Activated CD8-positive, alpha-beta memory T cell treated with anti-CD3 and anti-CD28 coated beads for 36 hours (primary cell): Measurements from ENCODE around the gene MYO18B. TPM values are rescaled to one million over a fixed set of nuclear protein-coding genes. Genes with fewer than 3 reads are reported as not detected.

ENCODE experiments used
- CTCF ChIA-PET: fragments of 350-600 bp; sonication (Branson Sonifier 250); formaldehyde crosslinking; loops from one replicate; lab custom pipeline; 2021; ENCODE audit warnings: antibody characterized with exemption; lab: Charles Lee
- POLR2A ChIA-PET: fragments of 350-600 bp; sonication (Branson Sonifier 250); formaldehyde crosslinking; loops from one replicate; lab custom pipeline; 2021; ENCODE audit warnings: antibody characterized with exemption; lab: Charles Lee
- total RNA-seq, 2 experiments: library from RNA; stranded (reverse); gene quantifications; one replicate each; pipeline ENCODE4 v1.2.3, GENCODE V29; 2021

The MYO18B gene
- total RNA-seq, 2 experiments from 2014 or later = 0.57 to 0.80 TPM

DNA sequence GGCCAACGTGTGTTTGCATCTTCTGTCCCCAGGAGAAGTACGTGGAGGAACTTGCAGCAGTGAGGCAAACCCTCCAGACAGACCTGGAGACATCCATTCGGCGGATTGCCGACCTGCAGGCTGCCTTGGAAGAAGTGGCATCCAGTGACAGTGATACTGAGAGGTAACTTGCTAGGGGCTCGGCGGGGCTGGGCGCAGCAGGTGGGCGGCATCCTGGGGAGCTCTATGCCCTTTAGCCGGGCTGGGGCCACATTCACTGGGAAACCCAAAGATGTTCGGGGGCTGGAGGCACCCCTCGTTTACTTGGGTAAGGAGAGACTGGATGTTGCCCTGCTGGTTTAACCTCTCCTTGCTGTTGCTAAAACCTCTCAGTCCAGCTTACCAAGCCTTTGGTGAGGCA lies 250.3 kb downstream of the MYO18B start:
- ChIA-PET POLR2A (no interaction called here), CTCF (no interaction called here)

GRCh38 chr22:25996669-25997068 lies 254.7 kb downstream of the MYO18B start:
- ChIA-PET POLR2A (no interaction called here), CTCF (no interaction called here)

GRCh38 chr22:25997886-25998775 lies 256.1 kb downstream of the MYO18B start:
- ChIA-PET CTCF (no interaction called here), POLR2A (no interaction called here)

DNA sequence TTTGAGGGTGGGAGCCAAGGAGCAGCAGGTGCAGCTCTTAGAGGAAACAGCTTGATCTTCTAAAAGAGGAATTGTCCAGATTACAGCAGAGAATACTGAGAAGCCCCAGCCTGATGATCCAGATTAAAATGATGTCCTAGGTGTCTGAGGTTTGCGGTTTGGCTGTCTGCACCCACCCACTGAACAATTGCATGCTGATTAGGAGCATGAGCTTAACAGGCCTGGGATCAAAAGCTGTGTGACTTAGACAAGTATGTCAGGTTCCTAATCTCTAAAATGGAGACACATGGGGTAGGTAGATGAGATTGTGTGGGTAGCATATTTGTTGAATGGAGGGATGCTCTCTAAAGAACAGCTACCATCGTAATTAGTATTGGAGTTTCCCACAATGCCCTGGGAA lies 260.5 kb downstream of the MYO18B start:
- ChIA-PET CTCF (no interaction called here), POLR2A (no interaction called here)

GRCh38 chr22:26004477-26004876 lies 262.5 kb downstream of the MYO18B start:
- ChIA-PET CTCF (no interaction called here), POLR2A (no interaction called here)

DNA sequence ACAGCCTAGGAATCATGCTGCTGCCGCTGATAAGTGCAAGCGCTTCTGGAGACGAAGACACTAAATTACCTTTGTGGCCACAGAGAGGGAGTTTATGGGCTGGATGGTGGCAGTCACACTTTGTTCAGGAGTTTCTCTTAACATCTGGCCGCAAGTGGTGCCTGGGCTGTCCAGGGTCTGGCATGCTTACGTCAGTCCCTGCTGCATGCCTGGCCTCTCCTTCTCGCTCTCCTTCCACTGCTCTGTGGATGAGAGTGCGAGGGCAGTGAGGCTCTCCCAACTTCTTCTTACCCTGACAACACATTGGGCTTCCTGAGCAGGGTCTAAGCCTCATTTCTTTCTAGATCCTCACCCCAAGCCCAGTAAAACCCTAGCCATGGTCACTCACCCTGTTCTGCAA lies 266.6 kb downstream of the MYO18B start:
- ChIA-PET POLR2A (no interaction called here), CTCF (no interaction called here)

DNA sequence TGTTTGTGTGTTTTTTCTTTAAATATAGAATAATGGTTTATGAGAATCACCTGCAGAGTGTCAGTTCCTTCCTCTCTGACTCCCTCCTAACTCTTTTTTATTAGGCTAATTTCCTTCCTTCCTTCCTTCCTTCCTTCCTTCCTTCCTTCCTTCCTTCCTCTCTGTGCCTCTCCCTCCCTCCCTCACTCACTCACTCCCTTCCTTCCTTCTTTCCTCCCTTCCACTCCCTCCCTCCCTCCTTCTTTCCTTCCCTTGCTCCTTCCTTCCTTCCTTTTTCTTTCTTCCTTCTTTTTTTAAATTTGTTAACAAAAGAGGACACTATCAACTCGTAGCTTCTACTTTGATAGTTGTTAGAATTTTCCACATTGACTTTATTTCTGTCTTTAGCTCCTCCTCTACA lies 274.9 kb downstream of the MYO18B start:
- POLR2A ChIA-PET = no interaction called here
- CTCF ChIA-PET = no interaction called here

DNA sequence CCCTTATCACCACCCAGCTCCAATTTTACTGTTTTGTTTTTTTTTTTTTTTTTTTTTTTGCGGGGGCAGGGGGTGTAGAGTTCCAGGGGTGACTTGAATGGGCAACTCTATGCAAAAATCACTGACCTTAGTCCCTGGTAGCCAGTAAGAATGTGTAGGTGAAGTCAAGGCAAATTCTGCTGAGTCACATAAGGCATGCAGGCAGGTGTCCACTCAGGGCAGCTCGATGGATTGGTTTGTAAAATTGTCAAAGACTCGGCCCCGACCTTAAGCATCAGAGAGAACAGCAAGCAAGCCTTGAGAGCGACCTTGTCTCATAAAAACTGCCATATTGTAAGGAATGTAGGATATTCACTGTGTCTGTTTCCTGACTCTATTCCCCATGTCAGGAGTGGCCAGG lies 275.9 kb downstream of the MYO18B start:
- ChIA-PET CTCF (no interaction called here), POLR2A (interaction anchor here (0.7 kb wide), 1 partner anchor 25 kb away, joined by 10 read pairs; no protein-coding TSS in a partner anchor)

DNA sequence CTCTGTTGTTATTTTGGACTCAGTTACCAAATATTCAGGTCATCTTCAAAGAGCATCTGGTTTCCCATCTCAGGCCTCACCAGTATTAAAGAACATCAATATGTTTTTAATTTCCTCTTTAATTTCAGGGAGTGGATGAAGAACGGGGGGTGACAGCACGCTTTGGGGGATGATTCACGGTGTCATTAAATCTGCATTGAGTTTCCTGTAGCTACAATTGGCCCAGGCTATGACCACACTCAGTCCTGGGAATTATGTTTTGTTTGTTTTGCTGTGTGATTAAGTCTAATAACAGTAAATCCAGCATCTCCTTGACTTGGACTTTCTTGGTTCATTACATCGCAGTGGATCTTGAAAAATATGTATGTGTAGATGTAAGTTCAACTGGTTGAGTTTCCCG lies 277.6 kb downstream of the MYO18B start:
- POLR2A ChIA-PET = no interaction called here
- CTCF ChIA-PET = no interaction called here

DNA sequence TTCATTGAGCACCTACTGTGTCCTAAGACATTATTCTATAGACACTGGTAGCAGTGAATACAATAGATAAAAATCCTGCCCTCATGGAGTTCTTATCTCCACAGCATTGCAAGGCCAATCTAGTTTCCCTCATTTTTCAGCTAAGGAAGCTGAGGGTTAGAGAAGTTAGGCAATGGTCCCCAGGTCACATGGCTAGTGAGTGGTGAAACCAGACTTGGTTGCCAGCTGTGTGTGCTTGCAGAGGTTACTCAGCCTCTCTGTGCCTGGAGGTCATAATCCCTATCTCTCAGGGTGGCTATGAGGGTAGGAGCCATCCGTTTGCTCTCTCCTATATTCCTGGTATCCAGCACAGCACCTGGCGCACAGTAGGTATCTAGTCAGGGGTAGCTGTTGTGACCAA lies 279.5 kb downstream of the MYO18B start:
- ChIA-PET POLR2A (no interaction called here), CTCF (no interaction called here)

DNA sequence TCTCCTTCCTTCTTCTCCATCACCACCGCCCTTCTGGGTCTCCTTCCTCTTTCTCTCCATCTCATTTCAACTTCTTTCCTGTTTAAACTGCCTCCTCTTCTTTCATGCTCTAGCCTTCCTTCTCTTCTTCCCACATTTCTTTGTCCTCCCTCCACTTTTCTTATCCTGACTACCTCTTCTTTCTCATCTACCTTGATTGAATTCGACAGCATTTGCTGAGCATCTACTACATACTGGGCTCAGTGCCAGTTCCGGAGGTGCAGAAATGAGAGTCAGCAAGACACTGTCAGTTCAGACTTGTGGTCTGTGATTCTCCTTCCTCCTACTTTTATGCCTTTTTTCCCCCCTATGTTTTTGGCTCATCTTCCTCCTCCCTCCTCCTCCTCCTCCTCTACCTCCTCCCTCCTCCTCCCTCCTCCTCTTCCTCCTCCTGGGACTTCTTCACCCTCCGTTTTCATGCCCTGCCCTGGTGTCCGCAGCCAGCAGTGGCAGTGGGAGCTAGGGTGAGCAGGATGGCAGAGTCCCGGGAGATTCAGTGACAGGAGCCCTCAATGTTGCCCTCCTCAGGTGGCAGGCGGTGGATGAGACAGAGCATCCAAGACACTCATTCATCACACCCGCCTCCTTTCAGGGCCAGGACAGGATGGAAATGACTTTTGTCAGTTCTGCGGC lies 281.3 kb downstream of the MYO18B start:
- CTCF ChIA-PET = no interaction called here
- POLR2A ChIA-PET = no interaction called here

GRCh38 chr22:26025626-26026025 lies 283.6 kb downstream of the MYO18B start:
- POLR2A ChIA-PET = no interaction called here
- CTCF ChIA-PET = no interaction called here

- ChIA-PET CTCF (no interaction called here), POLR2A (no interaction called here)
Measured at GRCh38 chr22:26027341-26027740, 285.4 kb downstream of the MYO18B start.

GRCh38 chr22:26031641-26032040 lies 289.7 kb downstream of the MYO18B start:
- POLR2A ChIA-PET = no interaction called here
- CTCF ChIA-PET = no interaction called here

GRCh38 chr22:26033071-26033470 lies 291.1 kb downstream of the MYO18B start:
- ChIA-PET POLR2A (no interaction called here), CTCF (no interaction called here)

GRCh38 chr22:26033586-26033985 lies 291.6 kb downstream of the MYO18B start:
- POLR2A ChIA-PET = no interaction called here
- CTCF ChIA-PET = no interaction called here

GRCh38 chr22:26035523-26035922 lies 293.5 kb downstream of the MYO18B start:
- ChIA-PET CTCF (no interaction called here), POLR2A (no interaction called here)

DNA sequence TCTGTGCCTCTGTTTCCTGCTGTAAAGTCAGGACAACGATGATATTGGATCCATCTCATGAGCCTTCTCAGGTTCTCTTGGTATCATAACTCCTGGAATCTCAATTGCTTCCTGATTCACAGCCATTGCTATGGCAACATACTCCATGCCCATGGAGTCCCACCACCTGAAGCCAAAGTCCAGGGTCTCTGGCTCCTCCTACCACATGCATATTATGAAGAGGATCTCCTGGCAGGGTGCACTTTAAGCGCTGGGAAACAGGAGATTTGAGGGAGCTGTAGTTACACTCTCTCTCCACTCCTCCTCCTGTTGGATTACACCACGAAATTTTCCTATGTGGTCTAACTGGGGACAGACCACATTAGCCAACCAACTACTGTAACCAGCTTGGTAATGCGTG lies 296.4 kb downstream of the MYO18B start:
- ChIA-PET POLR2A (no interaction called here), CTCF (no interaction called here)

- POLR2A ChIA-PET = no interaction called here
- CTCF ChIA-PET = no interaction called here
Measured at GRCh38 chr22:26041931-26042330, 299.9 kb downstream of the MYO18B start.

DNA sequence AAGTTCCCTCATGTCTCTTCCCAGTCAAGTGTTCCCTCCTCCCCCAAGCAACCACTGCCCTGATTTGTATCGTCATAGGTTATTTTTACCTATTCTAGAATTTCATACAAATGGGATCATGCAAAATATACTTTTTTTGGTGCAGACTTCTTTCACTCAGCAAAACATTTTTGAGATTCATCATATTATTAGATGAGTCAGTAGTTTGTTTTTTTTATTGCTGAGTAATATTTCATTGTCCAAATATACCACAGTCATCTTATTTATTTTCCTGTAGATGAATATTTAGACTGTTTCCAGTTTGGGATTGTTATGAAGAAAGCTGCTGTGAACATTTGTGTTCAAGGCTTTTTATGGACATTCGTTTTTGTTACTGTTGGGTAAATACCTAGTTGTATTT lies 301.0 kb downstream of the MYO18B start:
- ChIA-PET CTCF (no interaction called here), POLR2A (no interaction called here)

- POLR2A ChIA-PET = no interaction called here
- CTCF ChIA-PET = no interaction called here
Measured at GRCh38 chr22:26045051-26045450, 303.1 kb downstream of the MYO18B start.
